Measurements from ENCODE around the gene IGF2. TPM values are rescaled to one million over a fixed set of nuclear protein-coding genes. Genes with fewer than 3 reads are reported as not detected.
A peak's percentile ranks its signal among the peaks of the same experiment; 100 is the strongest.

IGF2 gene
- total RNA-seq, 2 donors from 2014 or later = 94.3 to 114 TPM

DNA sequence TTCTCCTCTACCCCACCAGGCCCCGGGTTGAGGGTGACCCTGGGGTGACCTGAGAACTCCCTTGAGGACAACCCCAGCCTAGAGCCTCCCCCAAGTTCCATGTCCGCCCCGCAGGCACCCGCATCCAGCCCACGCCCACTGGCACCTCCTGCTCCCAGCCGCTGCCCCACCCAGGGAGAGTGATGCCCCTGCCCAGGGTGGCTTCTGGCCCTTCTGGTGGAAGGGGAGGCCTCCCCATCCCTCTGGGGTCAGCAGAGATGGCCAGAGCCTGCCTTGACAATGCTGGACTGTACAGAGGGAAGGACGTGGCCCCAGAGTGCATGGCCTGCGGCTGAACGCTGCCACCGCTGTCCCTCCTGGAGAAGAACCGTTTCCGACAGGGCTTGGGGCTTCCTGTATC is 33.5 kb upstream of the IGF2 start:
- no peak for DNase-seq
- no peak for ATAC-seq
- intact Hi-C loops (cut with DNase I) = no loop called here

DNA sequence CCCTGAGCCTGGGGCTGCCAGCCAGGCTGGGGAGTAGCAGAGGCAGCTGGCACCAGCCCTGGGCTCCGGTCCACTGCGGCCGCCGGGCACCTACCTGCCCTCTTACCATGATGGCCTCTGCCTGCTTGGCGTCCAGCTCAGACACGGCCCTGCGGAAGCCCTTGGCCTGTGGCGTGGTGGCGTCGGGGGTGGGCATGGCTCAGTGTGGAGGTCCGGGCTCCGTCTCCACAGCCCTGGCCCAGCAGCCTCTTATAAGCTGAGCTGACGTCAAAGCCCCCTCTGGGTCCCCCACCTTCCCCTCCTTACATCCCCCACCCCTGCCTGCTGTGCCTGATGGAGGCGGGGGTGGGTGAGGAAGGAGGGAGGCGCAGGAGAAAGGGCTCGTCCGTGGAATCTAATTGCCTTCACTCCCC is 32.4 kb upstream of the IGF2 start, which contains the start of gene TH:
TSS of gene TH (minus strand) at position 225 of the 413 bp plus-strand sequence. CDS start at position 196, 29 bp downstream.
- ATAC-seq (no peak), DNase-seq (no peak)
- intact Hi-C loops (cut with DNase I) = no loop called here

DNA sequence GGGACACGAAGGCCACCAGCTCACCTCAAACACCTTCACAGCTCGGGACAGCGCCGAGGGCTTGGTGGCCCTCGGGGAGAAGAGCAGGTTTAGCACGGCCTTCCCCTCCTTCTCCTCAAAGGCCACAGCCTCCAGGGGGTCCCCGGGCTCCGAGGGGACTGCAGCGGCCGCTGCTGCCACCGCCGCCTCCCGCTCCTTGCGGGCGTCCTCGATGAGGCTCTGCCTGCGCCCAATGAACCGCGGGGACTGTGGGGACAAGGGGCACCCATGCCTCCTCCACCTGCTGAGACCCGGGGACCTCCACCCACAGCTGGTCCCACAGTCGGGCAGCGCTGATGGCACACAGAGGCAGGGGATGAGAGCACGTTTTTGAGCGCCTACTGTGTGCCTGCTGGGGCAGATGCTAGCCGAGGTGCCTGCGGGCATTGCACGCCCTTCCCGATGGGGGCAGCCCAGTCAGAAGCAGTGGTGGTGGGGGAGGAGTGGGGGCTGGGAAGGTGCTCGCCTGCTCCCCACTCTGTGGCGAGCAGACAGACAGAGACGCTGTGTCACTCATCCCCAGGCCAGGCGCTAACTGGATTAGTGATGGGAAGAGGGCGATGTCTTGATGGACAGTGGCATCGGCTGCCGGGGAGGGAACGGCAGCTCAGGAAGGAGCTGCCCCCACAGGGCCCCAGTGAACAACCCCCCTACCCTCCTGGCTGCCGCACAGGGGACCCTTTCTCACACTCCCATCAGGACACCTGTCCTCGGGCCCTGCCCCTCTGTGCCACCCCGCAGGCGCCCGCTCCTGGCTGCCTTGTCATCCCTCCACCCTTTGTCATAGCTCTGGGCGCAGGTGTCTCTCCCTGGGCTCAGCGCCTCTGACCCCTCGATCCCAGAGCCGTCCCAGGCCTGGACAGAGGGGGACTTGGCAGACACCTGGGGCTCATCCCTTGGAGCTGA is 30.7 kb upstream of the IGF2 start:
- ATAC-seq = no peak
- DNase-seq = no peak
- intact Hi-C loops (cut with DNase I) = no loop called here

DNA sequence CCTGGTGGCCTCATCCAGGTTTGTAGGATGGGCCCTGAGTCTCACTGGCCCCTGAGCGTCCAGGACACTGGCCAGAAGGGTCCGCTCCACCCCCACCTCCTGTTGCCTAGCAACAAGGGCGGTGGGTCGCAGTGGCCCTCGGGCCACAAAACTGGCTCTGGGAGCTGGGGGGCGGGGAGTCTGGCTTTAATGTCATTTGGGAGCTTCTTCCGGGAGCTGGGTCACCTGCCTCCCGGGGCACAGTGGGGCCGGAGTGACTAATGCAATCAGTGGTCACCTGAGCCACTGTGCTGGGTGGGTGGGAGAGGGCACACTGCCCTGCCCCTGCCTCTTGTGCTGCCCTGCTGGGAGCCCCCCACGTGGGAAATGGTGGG is 29.8 kb upstream of the IGF2 start:
- intact Hi-C loops (cut with DNase I) = no loop called here
- DNase-seq (no peak), ATAC-seq (no peak)

DNA sequence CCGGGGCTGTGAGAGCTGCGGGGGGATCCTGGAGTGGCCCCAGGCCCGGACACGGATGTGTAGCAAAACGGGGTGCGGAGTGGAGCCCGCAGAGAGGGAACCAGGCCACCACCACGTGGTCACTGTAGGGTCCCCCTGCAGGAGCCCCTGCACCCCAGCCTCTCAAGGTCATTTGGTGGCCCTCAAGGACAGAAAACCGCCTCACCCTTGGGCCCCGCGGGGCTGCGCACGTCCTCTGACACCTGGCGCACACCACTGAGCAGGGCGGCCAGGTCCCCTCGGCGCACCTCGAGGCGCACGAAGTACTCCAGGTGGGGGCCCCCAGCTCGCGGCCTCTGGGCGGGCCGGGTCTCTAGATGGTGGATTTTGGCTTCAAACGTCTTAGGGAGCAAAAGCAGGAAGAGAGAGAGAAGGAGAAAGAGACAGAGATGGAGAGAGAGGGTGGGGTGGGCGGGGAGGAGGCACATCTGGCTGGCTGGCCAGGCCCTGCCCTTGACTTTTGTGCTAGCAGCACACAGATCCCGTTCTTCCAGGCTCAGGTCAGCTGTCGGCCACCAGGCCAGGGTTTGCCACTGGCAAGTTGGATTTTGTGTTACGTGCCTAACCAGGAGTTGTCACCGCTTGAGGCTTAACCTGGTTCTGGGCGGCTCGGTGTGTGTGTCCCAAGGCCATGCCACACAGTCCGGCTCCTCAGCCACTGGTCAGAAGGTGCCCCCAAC is 29.3 kb upstream of the IGF2 start:
- intact Hi-C loops (cut with DNase I) = no loop called here
- DNase-seq = no peak
- no peak for ATAC-seq

DNA sequence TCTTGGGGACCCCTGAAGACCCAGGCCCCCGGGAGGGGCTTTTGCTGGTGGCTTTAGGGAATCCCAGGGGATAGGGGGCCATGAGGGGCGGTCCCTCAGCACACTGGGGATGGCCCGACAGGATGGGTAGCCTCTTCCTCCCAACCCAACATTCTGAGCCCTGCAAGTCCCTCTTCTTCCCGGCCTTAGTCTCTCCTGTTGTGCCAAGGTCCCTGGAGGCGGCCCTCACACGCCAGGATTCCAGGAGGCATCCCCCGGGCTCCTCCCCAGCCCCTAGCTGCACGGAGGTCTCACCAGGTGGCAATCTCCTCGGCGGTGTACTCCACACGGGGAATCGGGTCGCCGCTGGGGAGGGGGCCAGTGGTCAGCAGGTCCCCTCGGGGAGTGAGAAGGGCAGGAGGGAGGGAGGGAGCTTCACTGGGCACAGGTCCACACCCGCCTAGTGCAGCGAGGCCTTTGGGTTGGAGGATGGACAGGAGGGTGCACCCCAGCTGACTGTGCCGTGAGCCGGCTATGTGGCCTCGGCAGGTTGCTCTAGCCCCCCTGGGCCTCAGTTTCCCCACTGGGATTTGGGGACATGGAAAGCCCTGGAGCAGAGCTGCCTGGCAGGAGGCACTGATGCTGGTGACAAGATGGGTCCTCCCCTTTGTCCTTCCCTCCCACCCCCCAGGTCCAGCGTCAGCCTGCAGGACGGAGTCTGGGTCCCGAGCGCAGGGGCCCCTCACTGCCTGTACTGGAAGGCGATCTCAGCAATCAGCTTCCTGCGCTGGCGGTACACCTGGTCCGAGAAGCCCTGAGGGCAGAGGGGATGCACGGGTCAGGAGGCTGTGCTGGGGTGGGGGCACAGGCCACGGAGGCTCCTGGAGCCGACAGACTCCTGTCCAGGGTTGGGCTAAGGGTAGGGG is 28.2 kb upstream of the IGF2 start:
- ATAC-seq = no peak
- DNase-seq = no peak
- intact Hi-C loops (cut with DNase I) = no loop called here

DNA sequence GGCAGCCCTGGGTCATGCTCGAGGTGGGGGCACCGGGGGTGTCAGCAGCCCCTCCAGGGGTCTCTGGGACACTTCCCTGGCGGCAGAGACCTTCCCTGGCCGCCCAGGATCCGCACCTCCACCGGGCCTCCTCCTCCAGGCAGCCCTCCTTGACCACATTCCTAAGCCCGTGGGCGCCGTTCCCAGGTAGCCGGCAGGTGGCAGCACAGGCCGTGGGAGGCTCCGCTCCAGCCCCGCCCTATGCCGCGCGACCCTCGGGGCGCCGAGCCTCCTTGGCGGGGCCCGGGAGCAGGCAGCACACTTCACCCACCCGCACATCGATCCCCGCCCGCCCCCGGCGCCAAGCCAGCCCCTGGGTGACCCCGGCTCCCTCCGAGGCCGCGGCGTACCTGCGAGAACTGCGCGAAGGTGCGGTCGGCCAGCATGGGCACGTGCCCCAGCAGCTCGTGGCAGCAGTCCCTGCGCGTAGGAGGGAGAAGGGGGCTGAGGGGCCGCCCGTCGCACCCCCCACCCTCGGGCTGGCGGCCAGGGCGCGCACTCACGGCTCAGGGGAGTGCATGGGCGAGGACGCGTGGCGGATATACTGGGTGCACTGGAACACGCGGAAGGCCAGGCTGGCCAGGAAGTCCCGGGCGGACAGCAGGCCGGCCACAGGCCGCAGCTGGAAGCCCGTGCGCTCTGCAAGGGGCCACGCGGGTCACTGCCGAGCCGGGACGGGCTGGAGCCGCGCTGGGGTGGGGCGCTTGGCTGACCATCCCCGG is 27.1 kb upstream of the IGF2 start:
- DNase-seq (no peak), ATAC-seq (peak; percentile 56 to 63)
- intact Hi-C loops (cut with DNase I) = no loop called here

DNA sequence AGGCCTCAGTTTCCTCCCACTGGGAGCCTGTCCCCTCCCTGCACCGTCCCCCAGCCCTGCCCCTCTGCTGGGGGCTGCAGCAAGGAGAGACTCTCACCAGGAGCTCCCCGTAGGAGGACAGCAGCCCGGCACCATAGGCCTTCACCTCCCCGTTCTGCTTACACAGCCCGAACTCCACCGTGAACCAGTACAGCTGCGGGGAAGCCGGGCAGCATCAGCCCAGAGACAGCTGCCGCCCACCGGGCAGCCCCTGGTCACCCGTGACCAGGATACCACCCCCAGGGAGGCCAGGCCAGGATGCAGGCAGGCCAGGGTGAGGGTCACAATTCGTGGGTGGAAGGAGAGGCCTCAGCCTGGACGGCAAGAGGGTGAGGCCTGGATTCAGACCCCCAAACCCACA is 26.4 kb upstream of the IGF2 start:
- intact Hi-C loops (cut with DNase I) = no loop called here
- no peak for ATAC-seq

DNA sequence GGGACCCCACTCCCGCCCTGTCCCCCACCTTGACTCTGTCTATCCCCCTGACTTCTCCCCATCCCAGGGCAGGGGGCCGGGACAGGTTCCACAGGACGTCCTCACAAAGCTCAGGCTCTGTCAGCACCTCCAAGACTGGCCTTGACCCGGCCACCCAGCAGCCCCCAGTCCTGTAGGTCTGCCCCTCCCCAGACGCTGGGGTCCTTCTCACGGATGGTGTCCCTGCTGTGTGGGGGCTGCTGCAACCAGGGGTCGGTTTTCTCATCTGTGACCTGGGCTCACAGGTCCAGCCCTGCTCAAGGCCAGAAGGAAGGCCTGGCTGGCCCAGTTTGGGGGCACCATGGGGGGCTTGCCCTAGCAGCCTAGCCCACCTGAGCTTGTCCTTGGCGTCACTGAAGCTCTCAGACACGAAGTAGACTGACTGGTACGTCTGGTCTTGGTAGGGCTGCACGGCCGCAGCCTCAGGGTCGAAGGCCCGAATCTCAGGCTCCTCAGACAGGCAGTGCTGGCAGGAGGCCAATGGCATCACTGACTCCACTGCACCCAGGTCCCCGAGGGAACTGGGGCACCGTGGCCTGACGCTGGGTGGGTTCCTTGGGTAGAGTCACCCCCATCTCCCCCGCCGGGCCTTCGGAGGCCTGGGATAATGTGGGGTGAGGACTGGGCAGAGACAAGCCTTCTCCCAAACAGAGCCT is 25.8 kb upstream of the IGF2 start:
- ATAC-seq = no peak
- intact Hi-C loops (cut with DNase I) = no loop called here
- no peak for DNase-seq

More for the DNA sequence above, 26.4 kb upstream of the IGF2 start:
- no peak for DNase-seq

DNA sequence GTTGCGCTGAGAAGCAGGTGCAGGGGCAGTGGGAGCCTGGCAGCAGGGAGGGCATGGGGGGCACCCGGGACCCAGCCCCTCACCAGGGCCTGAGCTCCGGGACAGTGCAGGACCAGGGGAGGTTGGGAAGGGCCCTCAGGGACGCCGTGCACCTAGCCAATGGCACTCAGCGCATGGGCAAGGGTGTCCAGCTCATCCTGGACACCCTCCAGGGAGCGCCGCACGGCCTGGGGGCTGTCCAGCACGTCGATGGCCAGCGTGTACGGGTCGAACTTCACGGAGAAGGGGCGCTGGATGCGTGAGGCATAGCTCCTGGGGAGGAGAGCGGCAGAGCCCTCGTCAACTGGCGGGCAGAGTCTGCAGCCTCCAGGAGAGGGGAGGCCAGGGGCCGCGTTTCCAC is 24.9 kb upstream of the IGF2 start:
- intact Hi-C loops (cut with DNase I) = no loop called here
- ATAC-seq = no peak
- DNase-seq = no peak

DNA sequence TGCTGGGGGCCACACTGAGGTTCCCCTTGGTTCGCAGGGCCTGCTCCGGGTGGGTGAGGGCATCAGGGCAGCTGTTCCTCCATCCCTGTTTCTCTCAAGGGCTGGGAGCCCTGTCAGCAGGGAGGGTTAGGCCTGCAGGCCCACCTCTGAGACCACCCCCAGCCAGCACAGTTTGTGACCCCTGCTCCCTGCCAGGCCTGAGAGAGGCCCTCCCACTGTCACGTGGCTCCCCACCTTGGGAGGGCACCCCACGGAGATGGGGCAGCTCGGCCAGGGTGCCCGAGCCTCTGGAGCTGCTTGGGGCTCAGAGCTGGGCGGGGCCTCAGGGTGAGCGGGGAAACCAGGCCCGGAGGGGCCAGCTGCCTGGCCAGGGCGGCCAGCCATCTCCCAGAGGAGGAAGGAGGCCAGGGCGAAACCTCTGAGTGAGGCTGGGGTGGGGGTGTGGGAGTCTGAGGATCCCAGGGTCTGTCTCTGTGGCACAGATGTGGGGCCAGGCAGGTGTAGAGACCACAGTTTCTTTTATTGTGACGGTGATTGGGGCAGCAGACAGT is 24.3 kb upstream of the IGF2 start:
- intact Hi-C loops (cut with DNase I) = no loop called here
- ATAC-seq (no peak), DNase-seq (no peak)

DNA sequence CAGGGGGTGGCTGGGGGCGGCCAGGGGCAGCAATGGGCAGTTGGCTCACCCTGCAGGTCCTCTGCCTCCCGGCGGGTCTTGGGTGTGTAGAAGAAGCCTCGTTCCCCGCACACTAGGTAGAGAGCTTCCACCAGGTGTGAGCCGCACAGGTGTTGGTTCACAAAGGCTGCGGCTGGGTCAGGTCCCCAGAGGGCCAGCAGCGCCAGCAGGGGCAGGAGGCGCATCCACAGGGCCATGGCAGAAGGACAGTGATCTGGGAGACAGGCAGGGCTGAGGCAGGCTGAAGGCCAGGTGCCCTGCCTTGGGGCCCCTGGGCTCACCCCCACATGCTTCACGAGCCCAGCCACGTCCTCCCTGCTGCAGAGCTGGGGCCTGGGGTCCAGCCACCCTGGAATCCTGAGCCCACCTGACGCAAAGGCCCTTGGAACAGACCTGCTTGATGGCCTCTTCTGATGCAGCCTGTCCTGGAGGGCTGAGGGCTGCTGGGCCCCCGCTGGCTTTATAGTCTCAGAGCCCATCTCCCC is 21.6 kb upstream of the IGF2 start, which contains the start of gene INS:
TSS of gene INS (minus strand) at position 474 of the 524 bp plus-strand sequence. CDS start at position 236, 238 bp downstream.
- DNase-seq (no peak), ATAC-seq (no peak)
- intact Hi-C loops (cut with DNase I) = no loop called here

DNA sequence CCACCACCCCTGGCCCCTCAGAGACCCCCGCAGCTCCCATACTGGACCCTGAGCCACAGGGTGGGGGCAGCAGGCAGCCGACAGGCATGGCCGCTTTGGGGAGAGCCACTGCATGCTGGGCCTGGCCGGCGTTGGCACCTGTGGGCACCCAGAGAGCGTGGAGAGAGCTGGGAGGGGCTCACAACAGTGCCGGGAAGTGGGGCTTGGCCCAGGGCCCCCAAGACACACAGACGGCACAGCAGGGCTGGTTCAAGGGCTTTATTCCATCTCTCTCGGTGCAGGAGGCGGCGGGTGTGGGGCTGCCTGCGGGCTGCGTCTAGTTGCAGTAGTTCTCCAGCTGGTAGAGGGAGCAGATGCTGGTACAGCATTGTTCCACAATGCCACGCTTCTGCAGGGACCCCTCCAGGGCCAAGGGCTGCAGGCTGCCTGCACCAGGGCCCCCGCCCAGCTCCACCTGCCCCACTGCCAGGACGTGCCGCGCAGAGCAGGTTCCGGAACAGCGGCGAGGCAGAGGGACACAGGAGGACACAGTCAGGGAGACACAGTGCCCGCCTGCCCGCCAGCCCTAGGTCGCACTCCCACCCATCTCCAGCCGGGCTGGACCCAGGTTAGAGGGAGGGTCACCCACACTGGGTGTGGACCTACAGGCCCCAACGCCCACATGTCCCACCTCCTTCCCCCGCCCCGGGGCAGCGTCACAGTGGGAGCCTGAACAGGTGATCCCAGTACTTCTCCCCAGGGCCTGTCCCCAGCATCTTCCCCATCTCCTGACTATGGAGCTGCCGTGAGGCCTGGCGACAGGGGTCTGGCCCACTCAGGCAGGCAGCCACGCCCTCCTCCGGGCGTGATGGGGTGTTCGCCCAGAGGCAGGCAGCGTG is 20.6 kb upstream of the IGF2 start:
- intact Hi-C loops (cut with DNase I) = loop anchor here in 1 of 2 donors (10.0 kb wide), 1 partner anchor 275 kb away; no protein-coding TSS in a partner anchor
- DNase-seq (no peak), ATAC-seq (no peak)

DNA sequence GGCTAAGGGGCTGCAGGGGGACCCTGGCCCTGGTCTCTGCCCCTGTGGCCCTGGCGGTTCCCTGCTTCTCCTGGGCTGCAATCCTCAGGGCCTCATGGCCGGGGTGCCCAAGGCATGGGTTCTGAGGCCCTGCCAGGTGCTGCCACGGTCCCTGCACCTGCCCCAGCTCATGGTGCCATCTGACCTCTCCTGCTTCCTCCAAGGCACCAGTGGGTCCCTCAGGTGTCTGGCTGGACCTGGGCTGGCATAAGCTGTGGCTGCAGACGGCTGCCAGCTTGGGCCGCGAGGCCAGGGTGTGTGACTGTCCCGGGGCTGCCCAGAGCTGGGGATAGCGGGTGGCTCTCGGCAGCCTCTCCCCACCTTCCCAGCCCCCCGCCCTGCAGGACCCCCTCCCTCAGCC is 19.8 kb upstream of the IGF2 start:
- ATAC-seq (no peak), DNase-seq (no peak)
- intact Hi-C loops (cut with DNase I) = loop anchor here in 1 of 2 donors (10.0 kb wide), 1 partner anchor 274 kb away; no protein-coding TSS in a partner anchor

DNA sequence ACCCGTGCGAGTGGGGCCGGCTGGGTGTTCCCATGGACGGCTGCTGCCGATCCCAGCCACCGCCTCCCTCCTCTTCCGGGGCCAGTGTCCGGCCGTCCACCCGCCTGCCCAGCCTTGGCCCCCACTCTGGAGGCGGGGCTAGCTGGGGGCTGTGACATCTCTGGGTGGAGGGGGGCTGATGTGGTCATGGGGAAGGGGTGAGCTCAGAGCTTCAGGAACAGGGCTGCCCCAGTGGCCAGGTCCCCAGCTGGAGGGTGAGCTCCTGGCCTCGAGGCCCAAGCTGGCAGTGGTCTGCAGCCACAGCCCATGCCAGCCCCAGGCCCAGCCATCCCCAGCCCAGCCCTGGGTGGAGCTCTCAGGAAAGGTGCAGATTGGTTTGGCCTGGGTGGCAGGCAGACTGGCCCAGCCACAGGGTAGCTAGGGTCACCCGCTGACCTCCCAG is 19.1 kb upstream of the IGF2 start:
- intact Hi-C loops (cut with DNase I) = loop anchor here in 1 of 2 donors (10.0 kb wide), 1 partner anchor 274 kb away; no protein-coding TSS in a partner anchor
- DNase-seq (no peak), ATAC-seq (no peak)
